Loucy (cell line): ENCODE data around the gene OR5J2.

Experiments used
- EZH2phosphoT487 ChIP-seq: fragments of 200-600 bp; IDR thresholded peaks from 2 replicates; pipeline ENCODE4 v1.6.1; 2018; ENCODE audit warnings: antibody characterized with exemption, mild to moderate bottlenecking, moderate library complexity, borderline replicate concordance
- TF ChIP-seq, protein P1 (sequence below): fragments of 200-600 bp; sonication (generic); conservative IDR thresholded peaks from 2 replicates; pipeline ENCODE4 v1.5.1; 2014; ENCODE audit warnings: mild to moderate bottlenecking, antibody characterized with exemption, low read length

DNA sequence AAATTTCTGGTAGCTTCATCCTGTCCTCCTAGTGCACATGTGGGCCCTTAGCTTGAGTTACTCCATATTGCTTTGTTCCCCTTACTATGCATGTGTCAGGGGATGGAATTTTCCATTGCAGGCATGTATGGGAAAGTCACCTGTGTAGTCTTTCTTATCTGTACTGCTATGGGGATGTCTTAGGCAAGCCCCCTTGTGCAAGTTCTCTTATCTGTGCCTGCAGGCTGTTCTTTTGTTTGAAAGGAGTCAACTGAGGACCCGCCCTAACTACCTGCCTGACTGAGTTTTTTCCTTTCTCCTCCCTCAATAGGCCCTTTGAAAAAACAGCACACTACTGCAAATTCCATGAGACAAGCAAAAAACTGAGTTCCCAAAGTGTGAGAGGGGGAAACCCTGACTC is 25.0 kb upstream of the OR5J2 start:
- TF ChIP-seq, protein P1, sequence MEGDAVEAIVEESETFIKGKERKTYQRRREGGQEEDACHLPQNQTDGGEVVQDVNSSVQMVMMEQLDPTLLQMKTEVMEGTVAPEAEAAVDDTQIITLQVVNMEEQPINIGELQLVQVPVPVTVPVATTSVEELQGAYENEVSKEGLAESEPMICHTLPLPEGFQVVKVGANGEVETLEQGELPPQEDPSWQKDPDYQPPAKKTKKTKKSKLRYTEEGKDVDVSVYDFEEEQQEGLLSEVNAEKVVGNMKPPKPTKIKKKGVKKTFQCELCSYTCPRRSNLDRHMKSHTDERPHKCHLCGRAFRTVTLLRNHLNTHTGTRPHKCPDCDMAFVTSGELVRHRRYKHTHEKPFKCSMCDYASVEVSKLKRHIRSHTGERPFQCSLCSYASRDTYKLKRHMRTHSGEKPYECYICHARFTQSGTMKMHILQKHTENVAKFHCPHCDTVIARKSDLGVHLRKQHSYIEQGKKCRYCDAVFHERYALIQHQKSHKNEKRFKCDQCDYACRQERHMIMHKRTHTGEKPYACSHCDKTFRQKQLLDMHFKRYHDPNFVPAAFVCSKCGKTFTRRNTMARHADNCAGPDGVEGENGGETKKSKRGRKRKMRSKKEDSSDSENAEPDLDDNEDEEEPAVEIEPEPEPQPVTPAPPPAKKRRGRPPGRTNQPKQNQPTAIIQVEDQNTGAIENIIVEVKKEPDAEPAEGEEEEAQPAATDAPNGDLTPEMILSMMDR = no peak
- no peak for TF ChIP-seq EZH2phosphoT487
